ENCODE results near the gene PRKCE. TPM values are rescaled to one million over a fixed set of nuclear protein-coding genes. Genes with fewer than 3 reads are reported as not detected.

PRKCE gene
- total and polyA plus RNA-seq, 7 donors, result 3.0 to 22.8 (median 16.1) TPM

DNA sequence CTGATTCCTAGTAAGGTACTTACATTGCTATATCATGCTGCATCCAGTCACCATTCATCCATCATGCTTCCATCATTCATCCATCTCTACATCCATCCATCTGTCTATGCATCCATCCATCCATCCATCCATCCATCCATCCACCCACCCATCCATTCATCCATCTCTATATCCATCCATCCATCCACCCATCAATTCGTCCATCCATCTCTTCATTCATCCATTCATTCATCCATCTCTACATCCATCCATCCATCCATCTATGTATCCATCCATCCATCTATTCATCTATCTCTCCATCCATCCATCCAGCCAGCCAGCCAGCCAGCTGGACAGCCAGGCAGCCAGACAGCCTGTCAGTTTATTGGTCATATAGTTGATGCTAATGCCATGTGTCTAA lies 20.7 kb downstream of the PRKCE start:
- Histone ChIP-seq H3K4me1 (peaks cover 16% of the 10 kb centered on the region), H3K9me3 (no peaks in the 10 kb centered on the region), H3K36me3 (ENCODE audit: insufficient read depth in 1 of 2, low read depth in 1 of 2) (no peaks in the 10 kb centered on the region), H3K27me3 (ENCODE audit: insufficient read depth in 3 of 3, low read length in 2 of 3) (no peaks in the 10 kb centered on the region), H3K27ac (no peak overlapping the region), H3K4me3 (no peak overlapping the region)
- TF ChIP-seq, protein P1, sequence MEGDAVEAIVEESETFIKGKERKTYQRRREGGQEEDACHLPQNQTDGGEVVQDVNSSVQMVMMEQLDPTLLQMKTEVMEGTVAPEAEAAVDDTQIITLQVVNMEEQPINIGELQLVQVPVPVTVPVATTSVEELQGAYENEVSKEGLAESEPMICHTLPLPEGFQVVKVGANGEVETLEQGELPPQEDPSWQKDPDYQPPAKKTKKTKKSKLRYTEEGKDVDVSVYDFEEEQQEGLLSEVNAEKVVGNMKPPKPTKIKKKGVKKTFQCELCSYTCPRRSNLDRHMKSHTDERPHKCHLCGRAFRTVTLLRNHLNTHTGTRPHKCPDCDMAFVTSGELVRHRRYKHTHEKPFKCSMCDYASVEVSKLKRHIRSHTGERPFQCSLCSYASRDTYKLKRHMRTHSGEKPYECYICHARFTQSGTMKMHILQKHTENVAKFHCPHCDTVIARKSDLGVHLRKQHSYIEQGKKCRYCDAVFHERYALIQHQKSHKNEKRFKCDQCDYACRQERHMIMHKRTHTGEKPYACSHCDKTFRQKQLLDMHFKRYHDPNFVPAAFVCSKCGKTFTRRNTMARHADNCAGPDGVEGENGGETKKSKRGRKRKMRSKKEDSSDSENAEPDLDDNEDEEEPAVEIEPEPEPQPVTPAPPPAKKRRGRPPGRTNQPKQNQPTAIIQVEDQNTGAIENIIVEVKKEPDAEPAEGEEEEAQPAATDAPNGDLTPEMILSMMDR (IDR thresholded peaks at IDR 0.05), result no peak
- DNase-seq (no peak), ATAC-seq (no peak)
- 100% methylated on average over 1 of the region's 1 CpG for WGBS, 3 donors
- intact Hi-C loops (cut with DNase I), result no loop called here

DNA sequence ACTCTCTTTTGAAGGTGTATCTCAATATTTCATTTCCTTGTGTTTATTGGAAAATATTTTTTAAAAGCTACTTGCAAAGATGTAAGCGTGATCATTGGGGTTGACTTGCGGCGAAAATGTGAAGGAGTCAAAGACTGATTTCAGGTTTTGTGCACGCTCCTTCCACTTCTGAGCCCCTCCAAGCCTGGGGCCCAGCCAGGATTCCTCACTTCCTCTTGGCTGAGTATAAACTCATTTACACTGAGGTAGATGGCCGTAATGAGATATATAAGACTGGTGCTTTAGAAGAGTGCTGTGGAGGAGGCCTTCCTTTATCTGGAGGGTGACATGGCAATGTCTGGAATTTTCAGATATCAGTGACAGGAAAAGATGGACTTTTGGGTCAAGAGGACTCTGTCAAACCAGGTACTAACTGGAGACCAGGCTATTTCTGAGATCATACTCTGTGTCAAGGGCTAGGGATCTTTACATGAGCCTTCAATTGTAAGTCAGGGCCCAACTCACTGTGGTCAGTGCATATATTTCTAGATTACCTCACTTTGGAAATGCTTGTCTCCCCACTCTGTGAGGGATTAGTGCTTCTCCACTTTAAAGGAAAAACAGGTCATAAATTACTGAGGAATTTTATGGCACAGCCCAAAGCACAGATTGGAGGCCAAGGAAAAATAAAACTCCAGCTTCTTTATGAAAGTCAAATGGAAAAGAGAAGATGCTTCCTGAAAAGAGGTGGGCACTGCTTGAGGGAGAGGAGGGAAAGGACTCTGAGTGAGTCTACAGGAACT lies 22.8 kb downstream of the PRKCE start:
- Histone ChIP-seq H3K9me3 (no peaks in the 10 kb centered on the region), H3K4me1 (peaks cover 16% of the 10 kb centered on the region), H3K27ac (no peak overlapping the region), H3K36me3 (ENCODE audit: insufficient read depth in 1 of 2, low read depth in 1 of 2) (no peaks in the 10 kb centered on the region), H3K27me3 (ENCODE audit: insufficient read depth in 3 of 3, low read length in 2 of 3) (no peaks in the 10 kb centered on the region), H3K4me3 (no peak overlapping the region)
- 93 to 96% (median 93%) methylated on average over 5 of the region's 5 CpGs for WGBS, 3 donors
- TF ChIP-seq, protein P1 (IDR thresholded peaks at IDR 0.05), result no peak
- DNase-seq, result no peak
- ATAC-seq, result no peak
- intact Hi-C loops (cut with DNase I), result no loop called here

DNA sequence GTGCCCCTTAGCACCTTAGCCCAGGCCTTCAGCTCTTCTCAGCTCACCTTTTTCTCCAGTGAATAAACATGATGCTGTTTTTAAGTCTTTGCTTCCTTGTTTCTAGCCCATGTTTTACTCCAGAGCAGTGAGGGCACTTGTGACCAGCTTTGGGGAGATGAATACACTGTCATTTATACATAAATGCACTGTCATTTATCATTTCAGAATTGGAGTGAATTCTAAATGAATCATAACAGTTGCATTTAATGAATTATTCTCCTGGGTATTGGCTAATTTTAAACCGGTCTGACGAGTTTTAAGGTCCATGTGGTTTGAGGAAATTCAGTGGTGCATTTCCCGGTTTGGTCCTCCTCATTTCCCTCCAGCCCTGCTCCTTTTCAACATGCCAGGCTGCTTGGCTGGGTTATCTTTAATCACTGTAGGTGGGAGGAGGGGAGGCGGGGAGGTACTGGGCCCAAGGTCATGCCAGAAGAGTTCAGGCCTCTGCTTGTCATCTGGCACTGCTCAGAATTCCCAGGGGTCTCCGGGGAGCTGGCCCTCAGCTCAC lies 23.9 kb downstream of the PRKCE start:
- ATAC-seq (peak in 2 of 4 donors; percentile 19 to 35), DNase-seq (no peak)
- Histone ChIP-seq H3K4me1 (peaks cover 16% of the 10 kb centered on the region), H3K4me3 (no peak overlapping the region), H3K36me3 (ENCODE audit: insufficient read depth in 1 of 2, low read depth in 1 of 2) (no peaks in the 10 kb centered on the region), H3K9me3 (no peaks in the 10 kb centered on the region), H3K27me3 (ENCODE audit: insufficient read depth in 3 of 3, low read length in 2 of 3) (no peaks in the 10 kb centered on the region), H3K27ac (no peak overlapping the region)
- WGBS, 3 donors, result 48 to 63% (median 54%) methylated on average over 5 of the region's 5 CpGs
- TF ChIP-seq, protein P1 (IDR thresholded peaks at IDR 0.05), result no peak
- intact Hi-C loops (cut with DNase I), result no loop called here

DNA sequence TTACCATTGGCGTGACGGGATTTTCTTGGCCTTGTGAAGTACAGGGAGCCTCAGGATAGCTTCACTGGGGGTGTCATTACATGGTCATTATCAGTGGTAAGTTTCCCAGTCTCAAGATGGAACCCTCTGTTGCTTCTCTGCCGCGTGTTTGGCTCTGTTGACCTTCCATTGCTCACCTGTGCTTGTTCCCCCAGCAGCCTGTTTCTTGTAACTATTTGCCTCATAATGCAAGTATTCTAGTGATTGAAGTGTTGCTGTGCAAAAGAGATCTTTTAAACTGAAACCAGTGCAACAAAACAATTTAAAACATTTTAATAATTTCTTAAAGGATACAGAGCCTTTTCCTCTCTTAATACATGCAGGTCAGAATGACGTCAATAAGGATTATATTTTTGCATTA lies 24.6 kb downstream of the PRKCE start:
- no peak overlapping the region for H3K4me3 ChIP-seq
- ATAC-seq, result no peak
- H3K9me3 ChIP-seq, result no peaks in the 10 kb centered on the region
- WGBS, 3 donors, result 93 to 98% (median 94%) methylated on average over 5 of the region's 5 CpGs
- H3K27me3 ChIP-seq (ENCODE audit: insufficient read depth in 3 of 3, low read length in 2 of 3), result no peaks in the 10 kb centered on the region
- intact Hi-C loops (cut with DNase I), result no loop called here
- DNase-seq, result no peak
- H3K36me3 ChIP-seq (ENCODE audit: insufficient read depth in 1 of 2, low read depth in 1 of 2), result no peaks in the 10 kb centered on the region
- peaks cover 16% of the 10 kb centered on the region for H3K4me1 ChIP-seq
- TF ChIP-seq, protein P1 (IDR thresholded peaks at IDR 0.05), result no peak
- no peak overlapping the region for H3K27ac ChIP-seq

Data from psoas muscle (tissue), 8 donors.